ENCODE results near the gene QRICH1. TPM values are rescaled to one million over a fixed set of nuclear protein-coding genes. Genes with fewer than 3 reads are reported as not detected.
A peak's percentile ranks its signal among the peaks of the same experiment; 100 is the strongest.

QRICH1 gene
- total and polyA plus RNA-seq, 2 donors (not counting 3 experiments of a cell fraction or from before 2014, with no cell fraction given) = 89.7 to 116 TPM

- POLR2A ChIA-PET = interaction anchor here (1.0 kb wide), 1 partner anchor 38 kb away, joined by 9 read pairs; no protein-coding TSS in a partner anchor
- peak within 1 kb of the TSS; percentile 58 to 89 (median 83) for H3K4me3 ChIP-seq (replicated peaks in 1 of 3; ENCODE audit: insufficient read depth in 1 of 3, low read depth in 1 of 3, low read length in 3 of 3)
- peak within 1 kb of the TSS; percentile 72 for H3K9ac ChIP-seq (replicated peaks; ENCODE audit: extremely low read depth, insufficient read depth, low read length)
- no peaks in the 10 kb centered on the region for H3K27me3 ChIP-seq (ENCODE audit: control insufficient read depth in 2 of 2, insufficient read depth in 2 of 2, low read length in 2 of 2)
- H3K27ac ChIP-seq (ENCODE audit: insufficient read depth, low read depth, low read length) = peak within 1 kb of the TSS; percentile 58
- peaks cover 14% of the 10 kb centered on the region for H3K4me1 ChIP-seq (ENCODE audit: control insufficient read depth, extremely low read depth, insufficient read depth, low read length)
- CTCF ChIA-PET = interaction anchor here (0.6 to 3.2 kb wide), 14 partner anchors 10 to 337 kb away, joined by 3 to 19 read pairs (median 4); partner anchors contain the start of genes C3orf62, DAG1, KLHDC8B and QRICH1
- H4K20me1 ChIP-seq (replicated peaks; ENCODE audit: control insufficient read depth, extremely low read depth, insufficient read depth, low read length) = no peaks in the 10 kb centered on the region
- DNase-seq (ENCODE audit: low read depth, low spot score) = peak; percentile 86
- TF ChIP-seq POLR2A (IDR thresholded peaks at IDR 0.05; ENCODE audit: low read depth, low read length) = peak; percentile 74
- no peak for TF ChIP-seq MYC (IDR thresholded peaks at IDR 0.05; ENCODE audit: low read depth, low read length)
- TF ChIP-seq, protein P1, sequence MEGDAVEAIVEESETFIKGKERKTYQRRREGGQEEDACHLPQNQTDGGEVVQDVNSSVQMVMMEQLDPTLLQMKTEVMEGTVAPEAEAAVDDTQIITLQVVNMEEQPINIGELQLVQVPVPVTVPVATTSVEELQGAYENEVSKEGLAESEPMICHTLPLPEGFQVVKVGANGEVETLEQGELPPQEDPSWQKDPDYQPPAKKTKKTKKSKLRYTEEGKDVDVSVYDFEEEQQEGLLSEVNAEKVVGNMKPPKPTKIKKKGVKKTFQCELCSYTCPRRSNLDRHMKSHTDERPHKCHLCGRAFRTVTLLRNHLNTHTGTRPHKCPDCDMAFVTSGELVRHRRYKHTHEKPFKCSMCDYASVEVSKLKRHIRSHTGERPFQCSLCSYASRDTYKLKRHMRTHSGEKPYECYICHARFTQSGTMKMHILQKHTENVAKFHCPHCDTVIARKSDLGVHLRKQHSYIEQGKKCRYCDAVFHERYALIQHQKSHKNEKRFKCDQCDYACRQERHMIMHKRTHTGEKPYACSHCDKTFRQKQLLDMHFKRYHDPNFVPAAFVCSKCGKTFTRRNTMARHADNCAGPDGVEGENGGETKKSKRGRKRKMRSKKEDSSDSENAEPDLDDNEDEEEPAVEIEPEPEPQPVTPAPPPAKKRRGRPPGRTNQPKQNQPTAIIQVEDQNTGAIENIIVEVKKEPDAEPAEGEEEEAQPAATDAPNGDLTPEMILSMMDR (IDR thresholded peaks at IDR 0.05; ENCODE audit: extremely low read depth in 1 of 2, insufficient read depth in 1 of 2, low read depth in 1 of 2, low read length in 2 of 2) = peak in 1 of 2 donors; percentile 42
- no peak for TF ChIP-seq GATA2 (IDR thresholded peaks at IDR 0.05; ENCODE audit: insufficient read depth, insufficient read length, low read depth, low read length)
- TF ChIP-seq, protein P2, sequence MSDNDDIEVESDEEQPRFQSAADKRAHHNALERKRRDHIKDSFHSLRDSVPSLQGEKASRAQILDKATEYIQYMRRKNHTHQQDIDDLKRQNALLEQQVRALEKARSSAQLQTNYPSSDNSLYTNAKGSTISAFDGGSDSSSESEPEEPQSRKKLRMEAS (IDR thresholded peaks at IDR 0.05; ENCODE audit: insufficient read depth, insufficient read length) = no peak
- TF ChIP-seq EZH2 (IDR thresholded peaks at IDR 0.05; ENCODE audit: borderline replicate concordance, low read depth, low read length, severe bottlenecking) = no peak
- peak; percentile 58 for TF ChIP-seq POLR2AphosphoS5 (IDR thresholded peaks at IDR 0.05; ENCODE audit: insufficient read depth, low read depth, low read length)
- TF ChIP-seq JUN (IDR thresholded peaks at IDR 0.05; ENCODE audit: borderline replicate concordance, insufficient read depth, insufficient read length, low read depth) = no peak
- TF ChIP-seq FOS (IDR thresholded peaks at IDR 0.05; ENCODE audit: borderline replicate concordance, insufficient read depth, low read length) = no peak
- peak within 1 kb of the TSS; percentile 72 for H3K4me2 ChIP-seq (ENCODE audit: insufficient read depth, low read length)
- peaks cover 25% of the 10 kb centered on the region for H3K79me2 ChIP-seq (ENCODE audit: control insufficient read depth, insufficient read depth, low read length)
- H3K36me3 ChIP-seq (ENCODE audit: control insufficient read depth in 2 of 2, extremely low read depth in 1 of 2, insufficient read depth in 2 of 2, low read length in 2 of 2) = peaks cover 0 to 35% of the 10 kb centered on the region in 2 experiments
- H3K9me1 ChIP-seq (replicated peaks; ENCODE audit: control insufficient read depth, extremely low read depth, insufficient read depth, low read length) = no peaks in the 10 kb centered on the region
- H2AFZ ChIP-seq (ENCODE audit: low read depth, low read length) = peak within 1 kb of the TSS; percentile 94
- intact Hi-C loops (cut with micrococcal nuclease) (loop anchor here (1.0 to 2.0 kb wide), 4 partner anchors 12 to 38 kb away; partner anchors contain the start of genes KLHDC8B, QARS1, QRICH1 and USP19), dilution Hi-C loops (cut with MboI; ENCODE audit: extremely low pct_ligation_motif_present, low sequenced_read_pairs) (no loop called here)
- FAIRE-seq = no peak
- H3K9me3 ChIP-seq (replicated peaks; ENCODE audit: control insufficient read depth, insufficient read depth, low read length) = no peaks in the 10 kb centered on the region
- BruUV-seq (replicated peaks) = TSS peak; percentile 75
These were observed 38.8 kb upstream of the QRICH1 start, which contains the start of gene LAMB2 for GRCh38 chr3:49132437-49133225. Gene LAMB2, minus strand, starts transcription at chr3:49133050. Its CDS starts 183 bp downstream, at chr3:49132867.
